Measurements from ENCODE around the gene ZNF362. TPM values are rescaled to one million over a fixed set of nuclear protein-coding genes. Genes with fewer than 3 reads are reported as not detected.
A peak's percentile ranks its signal among the peaks of the same experiment; 100 is the strongest.

ZNF362 gene
- total RNA-seq, 2 donors from 2014 or later = 7.9 to 17.9 TPM

DNA sequence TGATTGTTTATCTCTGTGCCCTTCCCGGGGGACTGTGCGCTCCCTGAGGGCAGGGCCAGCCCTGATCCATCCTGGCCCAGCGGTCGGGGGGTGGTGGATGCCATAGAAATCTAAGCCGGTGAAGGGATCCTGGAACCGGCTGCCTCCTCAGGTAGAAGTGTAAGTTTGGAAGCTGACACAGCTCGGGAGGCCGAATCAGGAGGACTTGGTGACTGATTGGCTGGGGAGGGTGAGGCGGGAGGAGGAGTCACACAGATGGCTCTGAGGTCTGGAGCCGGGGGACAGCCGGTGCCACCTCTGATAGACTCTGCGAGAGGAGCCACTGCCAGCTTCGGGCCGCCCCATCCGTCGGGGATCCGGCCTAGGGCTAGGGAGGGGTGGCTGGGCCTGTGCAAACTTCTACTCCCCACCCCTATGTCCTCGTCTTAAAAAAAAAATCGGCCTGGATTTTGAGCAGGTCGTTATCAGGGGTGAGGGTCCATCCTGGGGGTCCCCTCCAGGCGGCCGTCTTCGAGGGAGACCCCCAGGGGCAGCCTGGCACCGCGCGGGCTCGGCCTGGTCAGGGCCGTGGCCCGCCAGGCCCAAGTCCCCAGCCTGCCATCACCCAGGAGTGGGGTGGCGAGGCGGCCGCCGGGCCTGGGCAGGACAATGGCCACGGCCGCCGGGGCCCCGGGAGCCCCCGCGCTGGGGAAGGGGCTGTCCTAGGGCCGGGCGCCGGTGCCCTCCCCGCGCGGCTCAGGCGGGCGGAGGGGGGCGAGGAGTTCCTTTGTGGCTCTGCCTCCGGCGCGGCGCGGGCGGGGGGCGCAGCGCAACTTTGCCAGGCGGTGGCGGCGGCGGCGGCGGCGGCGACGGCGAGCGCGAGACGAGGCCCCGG is 708 bp upstream of the ZNF362 start:
- H3K27ac ChIP-seq = peak overlapping the region; percentile 76 to 95 (median 92)
- peak; percentile 76 for ATAC-seq
- intact Hi-C loops (cut with DNase I) = no loop called here
- H3K4me3 ChIP-seq = peak overlapping the region in 1 of 2 donors; percentile 21
- peaks cover 31% of the 10 kb centered on the region for H3K4me1 ChIP-seq
- H3K36me3 ChIP-seq (replicated peaks in 1 of 2; ENCODE audit: insufficient read depth in 1 of 2, low read depth in 2 of 2) = no peaks in the 10 kb centered on the region
- TF ChIP-seq, protein P1, sequence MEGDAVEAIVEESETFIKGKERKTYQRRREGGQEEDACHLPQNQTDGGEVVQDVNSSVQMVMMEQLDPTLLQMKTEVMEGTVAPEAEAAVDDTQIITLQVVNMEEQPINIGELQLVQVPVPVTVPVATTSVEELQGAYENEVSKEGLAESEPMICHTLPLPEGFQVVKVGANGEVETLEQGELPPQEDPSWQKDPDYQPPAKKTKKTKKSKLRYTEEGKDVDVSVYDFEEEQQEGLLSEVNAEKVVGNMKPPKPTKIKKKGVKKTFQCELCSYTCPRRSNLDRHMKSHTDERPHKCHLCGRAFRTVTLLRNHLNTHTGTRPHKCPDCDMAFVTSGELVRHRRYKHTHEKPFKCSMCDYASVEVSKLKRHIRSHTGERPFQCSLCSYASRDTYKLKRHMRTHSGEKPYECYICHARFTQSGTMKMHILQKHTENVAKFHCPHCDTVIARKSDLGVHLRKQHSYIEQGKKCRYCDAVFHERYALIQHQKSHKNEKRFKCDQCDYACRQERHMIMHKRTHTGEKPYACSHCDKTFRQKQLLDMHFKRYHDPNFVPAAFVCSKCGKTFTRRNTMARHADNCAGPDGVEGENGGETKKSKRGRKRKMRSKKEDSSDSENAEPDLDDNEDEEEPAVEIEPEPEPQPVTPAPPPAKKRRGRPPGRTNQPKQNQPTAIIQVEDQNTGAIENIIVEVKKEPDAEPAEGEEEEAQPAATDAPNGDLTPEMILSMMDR (IDR thresholded peaks at IDR 0.05) = peak in 1 of 7 experiments; percentile 2
- peak; percentile 70 to 86 (median 86) for TF ChIP-seq POLR2A (IDR thresholded peaks at IDR 0.05)
- H3K9me3 ChIP-seq = no peaks in the 10 kb centered on the region
- 7 to 64% methylated on average over 6 to 53 of the region's 70 CpGs for WGBS, 2 donors
- peak; percentile 76 to 88 (median 84) for DNase-seq
- H3K27me3 ChIP-seq = no peaks in the 10 kb centered on the region

DNA sequence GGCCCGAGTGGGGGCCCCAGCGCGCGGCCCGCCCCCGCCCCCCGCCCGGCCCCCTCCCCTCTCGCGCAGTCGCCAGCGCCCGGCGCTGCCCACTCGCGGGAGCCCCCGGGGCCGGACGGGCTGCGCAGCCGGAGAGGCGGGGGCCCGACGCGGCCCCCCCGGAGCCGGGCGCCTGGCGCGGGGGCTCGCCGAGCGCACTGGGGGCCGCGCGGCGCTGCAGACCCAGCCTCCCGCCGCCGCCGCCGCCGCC is 146 bp upstream of the ZNF362 start:
- intact Hi-C loops (cut with DNase I) = no loop called here
- DNase-seq (no peak), ATAC-seq (no peak)
- TF ChIP-seq, protein P1 (IDR thresholded peaks at IDR 0.05) = no peak
- no peak for TF ChIP-seq POLR2A (IDR thresholded peaks at IDR 0.05)
- H3K9me3 ChIP-seq = no peaks in the 10 kb centered on the region
- no peaks in the 10 kb centered on the region for H3K27me3 ChIP-seq
- H3K4me3 ChIP-seq = no peak overlapping the region
- peak overlapping the region in 3 of 4 donors; percentile 76 to 95 (median 92) for H3K27ac ChIP-seq
- 5% methylated on average over 4 of the region's 43 CpGs; no CpG with 5 or more reads in 1 of the 2 donors for WGBS, 2 donors
- no peaks in the 10 kb centered on the region for H3K36me3 ChIP-seq (replicated peaks in 1 of 2; ENCODE audit: insufficient read depth in 1 of 2, low read depth in 2 of 2)
- peaks cover 36% of the 10 kb centered on the region for H3K4me1 ChIP-seq

DNA sequence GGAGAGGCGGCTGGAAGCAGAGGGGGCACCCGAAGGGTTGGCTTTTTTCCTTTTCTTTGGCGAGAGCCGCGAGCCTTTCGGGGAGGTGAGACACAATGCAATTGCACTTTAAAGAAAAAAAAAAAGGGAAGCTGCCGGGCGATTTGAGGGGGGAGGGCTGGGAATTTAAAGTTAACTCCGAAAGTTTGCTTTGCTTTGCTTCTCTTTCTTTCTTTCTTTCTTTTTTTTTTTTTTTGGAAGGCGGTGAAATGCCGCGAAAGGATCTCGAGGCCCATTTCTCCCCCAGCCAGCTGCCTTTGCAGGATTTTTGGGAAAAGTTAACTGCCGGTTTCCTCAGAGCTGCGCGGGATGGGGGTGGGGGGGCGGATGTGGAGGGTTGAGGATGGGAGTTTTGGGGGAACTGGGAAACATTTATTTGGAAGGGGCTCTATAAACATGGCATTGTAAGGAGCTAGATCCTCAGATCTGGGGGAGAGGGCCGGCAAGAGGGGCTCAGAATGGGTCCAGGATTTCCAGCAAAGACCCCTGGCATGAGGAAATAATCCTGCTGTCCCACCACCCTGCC is 997 bp downstream of the ZNF362 start:
- DNase-seq (no peak), ATAC-seq (no peak)
- H3K9me3 ChIP-seq = no peaks in the 10 kb centered on the region
- H3K4me1 ChIP-seq = peaks cover 44% of the 10 kb centered on the region
- peak overlapping the region; percentile 76 to 92 (median 86) for H3K27ac ChIP-seq
- 1 to 2% methylated on average over 18 of the region's 18 CpGs for WGBS, 2 donors
- H3K36me3 ChIP-seq (replicated peaks in 1 of 2; ENCODE audit: insufficient read depth in 1 of 2, low read depth in 2 of 2) = no peaks in the 10 kb centered on the region
- TF ChIP-seq, protein P1 (IDR thresholded peaks at IDR 0.05) = no peak
- no peak for TF ChIP-seq POLR2A (IDR thresholded peaks at IDR 0.05)
- H3K27me3 ChIP-seq = no peaks in the 10 kb centered on the region
- H3K4me3 ChIP-seq = peak overlapping the region; percentile 39 to 48
- intact Hi-C loops (cut with DNase I) = no loop called here

DNA sequence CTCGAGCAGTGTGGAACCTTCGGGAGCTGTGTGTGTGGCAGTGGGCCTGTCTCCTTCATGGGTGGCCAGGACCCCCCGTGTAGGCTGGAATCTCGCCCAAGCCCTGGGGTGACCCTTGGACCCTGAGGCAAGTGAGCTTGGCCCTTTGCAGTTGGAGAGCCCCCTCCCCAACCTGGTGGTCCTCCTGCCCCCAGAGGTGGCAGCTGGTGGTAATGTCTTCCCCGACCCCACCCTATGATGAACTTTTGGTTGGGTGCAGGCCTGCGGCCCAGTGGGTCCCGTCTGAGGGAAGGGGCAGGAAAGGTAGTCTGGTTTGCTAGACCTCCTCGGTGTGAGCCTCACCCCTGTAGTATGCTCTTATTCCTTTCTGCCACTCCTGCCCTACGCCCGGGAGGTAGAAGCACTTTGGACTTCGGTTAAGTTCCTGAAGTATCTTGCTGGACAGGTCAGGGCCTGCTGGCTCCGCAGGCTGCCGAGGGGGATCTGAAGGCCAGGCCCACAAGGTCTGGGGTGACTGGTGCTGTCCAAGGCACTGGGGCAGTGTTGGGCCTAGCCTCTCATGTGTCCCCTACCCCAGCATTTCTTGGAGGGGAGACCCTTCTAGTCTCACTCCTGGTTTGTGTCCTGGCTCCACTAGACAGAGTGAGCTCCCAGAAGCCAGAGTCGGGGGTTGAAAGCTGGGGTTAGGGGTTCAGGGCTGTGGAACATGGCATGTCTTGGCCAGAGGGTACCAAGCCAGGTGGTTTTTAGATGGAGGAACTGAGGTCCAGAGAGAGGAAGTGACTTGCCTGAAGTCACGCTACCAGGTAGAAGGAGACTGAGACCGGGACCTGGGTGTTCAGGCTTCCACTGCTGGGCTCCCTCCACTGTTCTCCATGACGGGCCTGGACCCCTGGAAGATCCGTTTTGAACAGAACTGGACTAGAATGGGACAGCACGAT is 1.8 kb downstream of the ZNF362 start:
- H3K9me3 ChIP-seq = no peaks in the 10 kb centered on the region
- ATAC-seq = no peak
- H3K4me3 ChIP-seq = peak overlapping the region; percentile 39 to 48
- H3K4me1 ChIP-seq = peaks cover 44% of the 10 kb centered on the region
- TF ChIP-seq, protein P1 (IDR thresholded peaks at IDR 0.05) = no peak
- no peak for TF ChIP-seq POLR2A (IDR thresholded peaks at IDR 0.05)
- WGBS, 2 donors = 33 to 50% methylated on average over 14 to 19 of the region's 19 CpGs
- intact Hi-C loops (cut with DNase I) = no loop called here
- H3K27ac ChIP-seq = peak overlapping the region; percentile 47 to 92 (median 86)
- peak in 3 of 4 donors; percentile 25 to 48 (median 28) for DNase-seq
- H3K27me3 ChIP-seq = no peaks in the 10 kb centered on the region
- no peaks in the 10 kb centered on the region for H3K36me3 ChIP-seq (replicated peaks in 1 of 2; ENCODE audit: insufficient read depth in 1 of 2, low read depth in 2 of 2)
